Frontal cortex (tissue), 4 donors: Measurements from ENCODE around the gene ABCC4. TPM values are rescaled to one million over a fixed set of nuclear protein-coding genes. Genes with fewer than 3 reads are reported as not detected.
"Not testable (repeated sequence)": the region's sequence is repeated elsewhere in the genome, so short reads cannot be mapped to it uniquely, and the experiment has no call there.

ENCODE experiments used
- DNase-seq, 2 donors: peaks; one replicate each; pipeline ENCODE4 v3.0.0; 2012; ENCODE audit warnings: low spot score in 2 of 2
- FAIRE-seq: peaks from 2 replicates; lab custom pipeline; 2012; peaks lifted over from hg19 to GRCh38; lab: Jason Lieb, UNC
- total RNA-seq: library from RNA; depleted of rRNA; stranded (reverse); fragments of >200 nt; gene quantifications from one replicate; pipeline ENCODE4 v1.2.3, GENCODE V29; 2014
- donor health status: control.
- donor health status: control.
- donor health status: control.

Gene ABCC4
- total RNA-seq, 1 donor from 2014 or later: 9.0 TPM

DNA sequence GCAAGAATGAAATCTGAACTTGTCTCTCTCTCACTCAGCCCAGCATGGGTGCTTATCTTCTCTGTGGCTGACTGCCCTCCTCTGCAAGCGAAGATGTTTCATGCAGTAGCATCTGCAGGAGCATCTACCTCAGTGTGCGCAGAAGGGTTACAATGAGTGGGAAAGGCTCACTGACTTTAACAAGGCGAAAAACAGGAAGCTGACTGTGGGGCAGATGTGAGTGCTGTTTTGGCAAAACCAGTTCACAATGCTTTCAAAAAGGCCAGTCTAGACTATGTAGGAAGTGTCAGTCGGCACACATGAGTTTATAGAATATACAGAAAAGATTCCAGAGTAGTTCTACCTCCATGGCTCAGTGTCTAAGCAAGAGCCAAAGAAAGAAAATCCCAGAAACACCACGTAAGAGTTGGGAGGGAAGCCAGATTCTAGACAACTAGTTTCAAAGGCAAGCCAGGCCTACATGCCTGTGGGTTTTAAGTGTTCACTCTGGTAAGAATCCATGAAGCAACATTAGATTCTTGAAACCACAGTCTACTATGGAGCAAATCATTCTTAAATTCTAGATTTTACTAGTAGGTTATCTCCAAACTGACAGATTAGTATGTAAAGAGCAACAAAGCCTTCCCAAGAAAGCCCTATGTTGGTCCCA, 124.5 kb downstream of the ABCC4 start:
- FAIRE-seq: no peak
- DNase-seq: no peak

DNA sequence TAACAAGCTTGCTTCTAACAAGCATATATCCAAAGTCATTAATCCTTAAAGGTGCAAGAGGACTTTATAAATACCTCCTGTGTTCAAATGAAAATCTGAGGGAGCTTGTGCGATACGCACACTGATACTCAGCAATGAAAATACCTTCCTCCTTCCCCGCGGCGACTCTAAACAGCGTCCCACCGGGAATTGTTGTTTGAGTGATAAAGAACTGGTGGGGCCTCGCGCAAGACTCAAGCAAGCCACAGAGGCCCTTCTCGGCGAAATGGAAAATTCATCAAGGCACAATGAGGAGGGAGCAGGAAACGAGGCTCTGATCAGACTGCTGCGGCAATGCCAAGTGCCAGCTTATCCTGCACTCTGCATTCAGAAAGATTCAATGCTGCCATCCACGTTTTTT, 126.7 kb downstream of the ABCC4 start:
- FAIRE-seq (no peak), DNase-seq (no peak)

GRCh38 chr13:95168191-95168590, 133.1 kb downstream of the ABCC4 start:
- DNase-seq (no peak), FAIRE-seq (no peak)

GRCh38 chr13:95167003-95167402, 134.2 kb downstream of the ABCC4 start:
- not testable (repeated sequence) for FAIRE-seq, DNase-seq

DNA sequence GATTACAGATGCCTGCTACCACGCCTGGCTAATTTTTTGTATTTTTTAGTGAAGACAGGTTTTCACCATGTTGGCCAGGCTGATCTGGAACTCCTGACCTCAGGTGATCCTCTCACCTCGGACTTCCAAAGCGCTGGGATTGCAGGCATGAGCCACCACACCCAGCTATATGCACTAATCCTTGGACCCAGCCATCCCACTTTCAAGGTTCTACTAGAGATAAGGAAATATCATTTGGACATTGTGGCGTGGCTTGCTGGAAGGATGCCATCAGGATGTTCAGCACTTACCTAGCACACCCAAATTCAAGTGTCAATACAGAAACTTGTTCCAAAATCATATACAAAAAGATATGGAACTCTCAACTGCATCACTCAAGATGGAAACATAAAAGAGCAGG, 136.4 kb downstream of the ABCC4 start:
- no peak for FAIRE-seq

DNA sequence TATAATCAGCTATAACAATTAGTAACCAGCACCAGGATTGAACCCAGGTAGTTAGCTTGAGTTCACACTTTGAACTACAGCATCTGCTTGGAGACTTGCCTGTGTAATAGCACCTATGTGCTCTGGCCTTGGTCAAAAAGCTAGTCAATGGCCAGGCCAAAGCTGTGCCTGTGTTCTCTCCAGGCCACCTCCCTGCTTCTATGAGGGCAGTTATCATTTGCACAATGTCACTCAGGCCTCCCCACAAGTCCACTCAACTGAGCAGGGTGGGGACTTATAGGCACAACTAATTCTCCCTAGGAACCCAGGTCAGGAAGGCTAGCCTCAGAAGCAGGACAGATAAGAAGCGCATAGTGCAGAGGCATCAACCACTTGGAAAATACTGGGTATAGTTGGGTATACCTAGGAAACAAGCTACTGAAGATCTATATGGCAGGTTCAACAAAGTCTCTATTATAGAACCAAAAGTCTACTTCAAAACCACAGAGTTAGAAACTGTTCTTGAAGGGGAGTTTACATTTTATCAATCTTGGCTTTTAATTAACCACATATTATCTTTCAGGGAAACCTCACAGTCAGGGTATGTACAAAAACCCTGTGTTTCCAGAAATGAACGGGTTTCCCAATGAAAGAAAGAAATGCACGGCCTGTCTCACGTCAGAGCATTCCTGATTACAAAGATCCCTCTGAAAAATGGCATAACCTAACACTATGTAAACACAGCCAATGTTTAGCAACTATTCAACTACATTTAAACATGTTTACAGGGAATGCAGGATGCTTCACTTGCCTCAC, 140.9 kb downstream of the ABCC4 start:
- DNase-seq (no peak), FAIRE-seq (no peak)

More for the DNA sequence above, 136.4 kb downstream of the ABCC4 start:
- DNase-seq: no peak

DNA sequence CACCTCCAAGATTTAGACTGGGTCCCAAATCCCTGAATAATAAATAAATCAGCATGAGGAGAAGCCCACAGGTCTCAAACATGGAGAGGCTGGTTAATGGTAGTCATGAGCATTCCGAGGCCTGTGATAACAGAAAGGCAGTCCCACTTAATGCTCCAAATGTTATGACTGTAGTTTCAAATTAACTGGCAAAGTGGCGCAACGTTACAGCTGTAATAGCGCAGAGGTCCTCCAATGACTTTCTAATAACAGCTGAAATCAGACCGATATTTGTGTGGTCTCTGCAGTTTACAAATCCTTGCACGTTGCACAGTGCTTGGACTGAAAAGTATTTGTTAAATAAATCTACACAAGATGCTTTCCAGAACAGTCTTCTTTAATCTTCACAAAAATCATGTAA, 141.8 kb downstream of the ABCC4 start:
- DNase-seq (no peak), FAIRE-seq (no peak)

GRCh38 chr13:95156208-95156607, 145.0 kb downstream of the ABCC4 start:
- FAIRE-seq (no peak), DNase-seq (no peak)

DNA sequence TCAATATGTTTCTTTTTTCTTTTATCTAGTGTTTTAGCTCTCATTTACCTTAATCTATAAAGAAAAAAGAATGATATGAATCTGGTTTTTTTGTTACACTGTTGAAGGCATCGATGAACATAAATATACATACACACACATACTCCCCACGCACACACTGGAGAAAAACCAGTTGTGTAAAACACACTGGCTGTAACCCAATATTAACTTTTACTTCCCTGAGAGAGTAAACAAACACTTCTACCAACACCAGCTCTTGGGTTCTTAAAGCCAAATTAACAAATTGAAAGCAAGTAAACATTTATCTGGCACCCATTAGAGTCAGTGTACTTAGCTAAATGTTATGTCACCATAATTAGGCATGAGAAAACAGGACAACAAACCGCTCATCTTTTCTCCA, 145.7 kb downstream of the ABCC4 start:
- no peak for FAIRE-seq
- no peak for DNase-seq

- FAIRE-seq: no peak
Observed at GRCh38 chr13:95155093-95155492, 146.2 kb downstream of the ABCC4 start.

DNA sequence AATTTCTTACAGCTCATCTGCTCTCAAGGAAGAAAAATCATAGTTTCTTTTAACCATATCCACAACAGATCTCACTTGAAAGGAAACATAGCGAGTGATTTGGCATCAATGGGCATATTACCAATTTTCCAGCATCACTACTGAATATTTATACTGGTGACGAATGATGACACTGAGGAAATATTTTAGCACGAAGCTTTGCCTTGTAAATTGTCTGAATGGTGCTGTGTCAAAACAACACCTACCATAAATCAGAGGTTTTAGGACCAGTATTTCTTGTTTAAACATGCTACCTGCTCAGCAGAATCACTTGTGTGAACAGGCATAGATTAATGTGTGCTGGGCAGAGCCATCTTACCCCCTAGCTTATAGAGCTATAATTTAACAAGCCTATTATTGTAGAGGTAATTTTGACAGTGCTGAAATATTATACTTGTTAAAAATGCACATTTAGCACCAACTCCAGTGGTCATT, 146.8 kb downstream of the ABCC4 start:
- DNase-seq: no peak
- FAIRE-seq: no peak

More at GRCh38 chr13:95155093-95155492, 146.2 kb downstream of the ABCC4 start:
- no peak for DNase-seq

GRCh38 chr13:95153647-95154412, 147.4 kb downstream of the ABCC4 start:
- DNase-seq (no peak), FAIRE-seq (no peak)

DNA sequence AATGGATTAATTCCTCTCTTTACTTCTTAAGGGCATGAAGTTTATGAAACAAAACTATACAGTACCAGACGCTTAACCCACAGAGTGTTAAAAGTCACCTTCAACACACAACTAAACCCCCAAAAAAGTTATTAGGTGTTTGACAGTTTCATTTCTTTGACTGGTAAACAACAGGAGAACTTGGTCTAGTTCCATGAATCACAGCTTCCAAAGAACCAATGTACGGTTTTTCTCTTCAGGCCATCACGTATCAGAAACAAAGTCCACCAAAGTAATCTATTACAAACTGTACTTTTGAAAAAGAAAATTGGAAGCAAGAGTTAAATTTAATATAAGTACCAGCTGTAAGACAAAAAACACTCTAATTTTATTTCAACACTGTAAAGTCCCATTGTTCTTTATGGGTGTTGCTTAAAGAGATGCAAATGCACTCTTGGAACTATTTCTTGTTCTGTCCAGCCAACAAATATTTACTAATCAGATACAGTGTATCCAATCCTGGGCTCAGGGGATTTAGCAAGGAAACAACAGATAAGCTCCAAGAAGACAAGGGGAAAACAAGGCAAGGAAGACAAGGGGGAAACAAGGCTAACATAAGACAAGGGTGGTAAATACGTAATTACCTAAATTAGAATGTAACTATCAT, 149.2 kb downstream of the ABCC4 start:
- DNase-seq (no peak), FAIRE-seq (no peak)

- FAIRE-seq: no peak
- DNase-seq: no peak
Observed at GRCh38 chr13:95150555-95150954, 150.7 kb downstream of the ABCC4 start.

DNA sequence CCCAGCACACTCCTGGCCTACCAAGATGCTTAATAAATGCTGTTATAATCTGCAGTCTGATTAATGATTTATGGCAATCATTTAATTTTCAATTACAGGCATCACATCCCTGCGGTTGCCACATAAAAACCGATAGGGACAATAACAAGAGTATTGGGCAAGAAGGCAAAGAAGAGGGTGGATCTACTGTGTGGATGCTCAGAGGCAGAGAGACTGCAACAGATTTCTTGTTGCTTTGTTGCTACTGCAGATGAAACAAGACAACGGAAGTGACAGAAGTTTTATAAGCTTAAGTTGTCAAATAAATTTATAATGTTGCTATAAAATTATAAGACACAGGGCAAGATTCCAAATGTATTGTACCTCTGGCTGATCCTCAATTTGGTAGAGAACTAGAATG, 154.8 kb downstream of the ABCC4 start:
- FAIRE-seq: no peak

DNA sequence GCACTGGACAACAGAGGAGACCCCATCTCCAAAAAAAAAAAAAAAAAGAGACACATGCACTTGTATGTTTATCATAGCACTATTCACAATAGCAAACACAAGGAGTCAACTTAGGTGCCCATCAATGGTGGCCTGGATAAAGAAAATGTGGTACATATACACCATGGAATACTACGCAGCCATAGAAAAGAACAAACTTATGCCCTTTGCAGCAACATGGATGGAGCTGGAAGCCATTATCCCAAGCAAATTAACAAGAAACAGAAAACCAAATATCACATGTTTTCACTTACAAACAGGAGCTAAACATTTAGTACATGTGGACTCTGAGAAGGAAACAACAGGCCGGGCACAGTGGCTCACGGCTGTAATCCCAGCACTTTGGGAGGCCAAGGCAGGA, 155.7 kb downstream of the ABCC4 start:
- DNase-seq (no peak), FAIRE-seq (no peak)

More for the DNA sequence above, 154.8 kb downstream of the ABCC4 start:
- DNase-seq: no peak

GRCh38 chr13:95140502-95140901, 160.7 kb downstream of the ABCC4 start:
- no peak for FAIRE-seq
- no peak for DNase-seq

GRCh38 chr13:95138876-95139585, 162.2 kb downstream of the ABCC4 start:
- no peak for DNase-seq
- FAIRE-seq: no peak

DNA sequence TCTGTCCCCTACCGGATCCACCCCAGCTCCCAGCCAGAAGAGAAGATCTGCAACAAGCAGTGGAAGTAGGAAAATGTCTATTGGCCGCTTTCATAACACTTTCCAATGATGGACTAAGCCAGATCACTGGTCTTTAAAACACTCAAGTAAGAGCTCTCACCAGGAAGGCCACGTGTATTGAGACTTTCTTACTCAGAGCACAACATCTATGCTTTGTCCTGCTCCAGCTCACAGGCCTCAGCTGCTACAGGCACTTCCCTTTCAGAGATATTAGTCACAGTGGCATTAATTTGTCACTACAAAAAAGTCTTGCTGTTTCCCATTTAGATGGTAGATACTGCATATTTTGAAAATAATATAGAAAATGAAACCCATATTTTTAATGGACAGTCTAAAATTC, 164.2 kb downstream of the ABCC4 start:
- DNase-seq (no peak), FAIRE-seq (no peak)
